ENCODE results near the gene TAGLN. TPM values are rescaled to one million over a fixed set of nuclear protein-coding genes. Genes with fewer than 3 reads are reported as not detected.

The TAGLN gene
- total RNA-seq, 1 donor: 3,614 TPM

DNA sequence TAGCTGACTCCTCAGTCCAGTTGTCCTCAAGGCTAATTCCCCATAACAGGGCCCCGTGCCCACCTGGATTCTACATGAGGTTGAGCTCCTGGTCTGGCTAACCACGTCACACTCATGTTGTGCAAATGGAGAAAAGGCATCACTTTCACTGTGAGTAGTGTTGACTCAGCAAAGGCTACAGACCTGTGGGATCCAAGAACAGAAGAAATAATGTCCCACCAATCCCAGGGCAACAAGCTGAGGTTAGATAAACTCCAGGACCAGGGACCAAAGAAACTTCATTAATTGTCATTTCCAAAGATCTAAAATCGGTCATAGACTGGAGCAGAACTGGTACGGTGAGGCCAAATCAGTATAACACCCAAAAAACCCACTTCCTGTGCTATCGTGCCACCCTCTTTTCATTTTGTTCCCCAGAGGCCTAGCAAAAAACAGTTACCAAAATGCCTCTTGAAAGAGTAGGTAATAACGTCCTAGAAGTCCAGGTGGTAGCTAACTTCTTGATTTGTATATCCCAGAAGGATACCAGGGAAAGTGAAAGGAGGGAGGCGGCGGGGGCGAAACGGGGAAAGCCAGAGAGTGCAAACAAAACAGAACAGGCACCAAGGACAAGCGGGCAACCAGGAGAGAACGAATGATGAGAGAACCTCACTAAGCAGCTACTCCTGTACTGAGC, 31.3 kb downstream of the TAGLN start:
- Histone ChIP-seq H3K4me1 (ENCODE audit: insufficient read depth, low read length) (peaks cover 33% of the 10 kb centered on the region), H3K4me2 (ENCODE audit: insufficient read depth, low read length) (peak overlapping the region; percentile 94), H3K27ac (ENCODE audit: low read depth, low read length) (peak overlapping the region; percentile 78), H3K9me3 (ENCODE audit: low read depth, low read length) (no peaks in the 10 kb centered on the region), H3K27me3 (ENCODE audit: insufficient read depth, low read length) (no peaks in the 10 kb centered on the region), H3K79me2 (ENCODE audit: insufficient read depth, low read length) (peaks cover 58% of the 10 kb centered on the region), H4K20me1 (ENCODE audit: insufficient read depth, low read length) (peaks cover 16% of the 10 kb centered on the region), H2AFZ (ENCODE audit: low read length) (no peak overlapping the region), H3K4me3 (ENCODE audit: insufficient read depth, low read length) (peak overlapping the region; percentile 94), H3K36me3 (ENCODE audit: insufficient read depth, low read length) (peaks cover 38% of the 10 kb centered on the region)
- DNase-seq (ENCODE audit: insufficient read length, low spot score, missing footprints): peak; percentile 85
- TF ChIP-seq, protein P1, sequence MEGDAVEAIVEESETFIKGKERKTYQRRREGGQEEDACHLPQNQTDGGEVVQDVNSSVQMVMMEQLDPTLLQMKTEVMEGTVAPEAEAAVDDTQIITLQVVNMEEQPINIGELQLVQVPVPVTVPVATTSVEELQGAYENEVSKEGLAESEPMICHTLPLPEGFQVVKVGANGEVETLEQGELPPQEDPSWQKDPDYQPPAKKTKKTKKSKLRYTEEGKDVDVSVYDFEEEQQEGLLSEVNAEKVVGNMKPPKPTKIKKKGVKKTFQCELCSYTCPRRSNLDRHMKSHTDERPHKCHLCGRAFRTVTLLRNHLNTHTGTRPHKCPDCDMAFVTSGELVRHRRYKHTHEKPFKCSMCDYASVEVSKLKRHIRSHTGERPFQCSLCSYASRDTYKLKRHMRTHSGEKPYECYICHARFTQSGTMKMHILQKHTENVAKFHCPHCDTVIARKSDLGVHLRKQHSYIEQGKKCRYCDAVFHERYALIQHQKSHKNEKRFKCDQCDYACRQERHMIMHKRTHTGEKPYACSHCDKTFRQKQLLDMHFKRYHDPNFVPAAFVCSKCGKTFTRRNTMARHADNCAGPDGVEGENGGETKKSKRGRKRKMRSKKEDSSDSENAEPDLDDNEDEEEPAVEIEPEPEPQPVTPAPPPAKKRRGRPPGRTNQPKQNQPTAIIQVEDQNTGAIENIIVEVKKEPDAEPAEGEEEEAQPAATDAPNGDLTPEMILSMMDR (IDR thresholded peaks at IDR 0.05; ENCODE audit: extremely low read depth, low read depth, low read length): no peak

DNA sequence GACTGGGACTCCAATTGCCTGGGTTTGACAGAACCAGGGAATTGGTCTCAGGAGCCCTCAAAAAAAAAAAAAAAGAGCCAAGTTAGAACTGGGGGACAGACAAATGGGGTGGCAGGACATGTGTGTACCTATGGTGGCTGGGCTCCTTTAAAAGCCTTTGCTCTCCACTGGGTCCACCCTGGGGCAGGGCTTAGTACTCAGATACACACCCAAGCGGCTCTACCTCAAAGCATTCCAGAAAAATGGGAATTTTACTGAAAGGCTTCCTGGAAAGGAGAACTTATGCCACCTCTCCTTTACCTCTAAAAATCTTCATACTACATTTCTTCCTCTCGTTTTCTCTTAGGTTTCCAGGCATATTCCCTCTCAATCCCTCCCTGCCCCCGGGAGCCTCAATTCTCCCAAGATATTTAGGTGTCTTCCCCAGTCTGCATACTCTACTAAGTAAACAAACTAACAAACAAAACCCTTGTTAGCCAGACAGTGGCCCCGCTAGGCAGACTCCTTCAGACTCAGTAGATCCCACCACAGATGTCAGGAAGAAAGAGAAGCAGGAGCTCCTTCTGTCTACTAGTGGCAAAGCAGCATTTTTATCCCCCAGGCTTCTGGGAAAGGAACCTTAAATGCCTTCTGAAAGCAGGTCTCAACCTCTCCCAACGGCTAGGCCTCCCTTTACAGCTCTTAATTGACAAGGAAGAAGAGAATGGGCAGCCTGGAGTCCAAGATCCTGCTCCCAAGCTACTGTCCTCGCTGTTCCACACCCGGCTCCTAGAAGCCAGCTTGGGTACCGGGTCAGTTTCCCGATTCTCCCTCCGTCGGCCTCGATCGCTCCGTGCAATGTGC, 32.0 kb downstream of the TAGLN start:
- peak overlapping the region; percentile 78 for H3K27ac ChIP-seq (ENCODE audit: low read depth, low read length)
- H3K79me2 ChIP-seq (ENCODE audit: insufficient read depth, low read length): peaks cover 60% of the 10 kb centered on the region
- peak overlapping the region; percentile 46 for H2AFZ ChIP-seq (ENCODE audit: low read length)
- TF ChIP-seq, protein P1 (IDR thresholded peaks at IDR 0.05; ENCODE audit: extremely low read depth, low read depth, low read length): no peak
- H3K27me3 ChIP-seq (ENCODE audit: insufficient read depth, low read length): no peaks in the 10 kb centered on the region
- peak; percentile 89 for DNase-seq (ENCODE audit: insufficient read length, low spot score, missing footprints)
- H3K4me1 ChIP-seq (ENCODE audit: insufficient read depth, low read length): peaks cover 33% of the 10 kb centered on the region
- H3K4me3 ChIP-seq (ENCODE audit: insufficient read depth, low read length): peak overlapping the region; percentile 94
- peaks cover 16% of the 10 kb centered on the region for H4K20me1 ChIP-seq (ENCODE audit: insufficient read depth, low read length)
- no peaks in the 10 kb centered on the region for H3K9me3 ChIP-seq (ENCODE audit: low read depth, low read length)
- H3K4me2 ChIP-seq (ENCODE audit: insufficient read depth, low read length): peak overlapping the region; percentile 94
- peaks cover 33% of the 10 kb centered on the region for H3K36me3 ChIP-seq (ENCODE audit: insufficient read depth, low read length)

GRCh38 chr11:117231842-117232091, 32.6 kb downstream of the TAGLN start, which contains the start of gene PCSK7:
Gene PCSK7, minus strand, starts transcription at chr11:117232073. Its CDS starts 2,229 bp downstream, at chr11:117229844.
- Histone ChIP-seq H3K4me3 (ENCODE audit: insufficient read depth, low read length) (peak within 1 kb of the TSS; percentile 94), H3K79me2 (ENCODE audit: insufficient read depth, low read length) (peaks cover 65% of the 10 kb centered on the region), H2AFZ (ENCODE audit: low read length) (peak within 1 kb of the TSS; percentile 86), H3K36me3 (ENCODE audit: insufficient read depth, low read length) (peaks cover 33% of the 10 kb centered on the region), H3K27ac (ENCODE audit: low read depth, low read length) (peak within 1 kb of the TSS; percentile 78), H3K4me2 (ENCODE audit: insufficient read depth, low read length) (peak within 1 kb of the TSS; percentile 95), H3K27me3 (ENCODE audit: insufficient read depth, low read length) (no peaks in the 10 kb centered on the region), H3K4me1 (ENCODE audit: insufficient read depth, low read length) (peaks cover 33% of the 10 kb centered on the region), H4K20me1 (ENCODE audit: insufficient read depth, low read length) (peaks cover 16% of the 10 kb centered on the region), H3K9me3 (ENCODE audit: low read depth, low read length) (no peaks in the 10 kb centered on the region)
- TF ChIP-seq, protein P1 (IDR thresholded peaks at IDR 0.05; ENCODE audit: extremely low read depth, low read depth, low read length): no peak
- DNase-seq (ENCODE audit: insufficient read length, low spot score, missing footprints): no peak

All from osteoblast (primary cell).